ENCODE measurements around the gene CCL11.
"Not testable (repeated sequence)": the region's sequence is repeated elsewhere in the genome, so short reads cannot be mapped to it uniquely, and the experiment has no call there.

CCL11 gene

DNA sequence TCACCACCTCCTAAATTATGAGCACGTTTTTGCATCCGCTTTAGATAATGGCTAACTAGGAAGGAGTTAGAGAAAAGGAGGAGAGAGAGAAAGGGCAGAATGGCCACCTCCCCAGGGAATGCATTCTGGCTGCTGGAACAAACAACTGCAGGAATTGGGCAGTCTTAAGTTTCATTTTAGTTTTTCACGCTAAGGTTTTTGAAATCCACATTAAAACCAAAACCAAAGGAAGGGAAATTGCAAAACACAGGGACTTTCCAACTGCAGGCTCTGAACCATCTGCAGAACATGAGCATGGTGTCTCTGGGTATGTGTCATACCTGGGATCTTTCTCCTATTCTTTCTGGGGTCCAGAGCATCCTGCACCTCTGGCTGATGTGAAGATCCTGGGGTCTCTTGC is 21.6 kb downstream of the CCL11 start:
- DNase-seq (ENCODE audit: low spot score) = no peak

DNA sequence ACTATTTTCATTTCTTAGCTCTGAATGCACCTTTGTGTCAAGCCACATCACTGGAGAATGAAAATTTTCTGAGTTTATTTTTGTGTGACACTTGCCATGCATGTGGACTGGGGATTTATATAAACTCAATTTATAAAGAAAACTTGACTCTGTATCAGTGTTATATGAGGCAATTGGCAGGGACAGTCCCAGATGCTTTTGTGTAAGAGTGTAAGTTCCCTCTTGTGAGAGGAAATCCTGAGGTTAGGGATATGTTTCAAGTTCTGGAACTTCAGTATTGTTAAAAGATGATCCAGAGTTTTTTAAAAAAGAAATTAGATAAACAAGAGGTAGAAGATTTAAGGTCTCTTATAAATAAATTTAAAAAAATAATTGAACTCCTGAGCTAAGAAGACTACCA is 22.8 kb downstream of the CCL11 start:
- DNase-seq (ENCODE audit: low spot score) = no peak

DNA sequence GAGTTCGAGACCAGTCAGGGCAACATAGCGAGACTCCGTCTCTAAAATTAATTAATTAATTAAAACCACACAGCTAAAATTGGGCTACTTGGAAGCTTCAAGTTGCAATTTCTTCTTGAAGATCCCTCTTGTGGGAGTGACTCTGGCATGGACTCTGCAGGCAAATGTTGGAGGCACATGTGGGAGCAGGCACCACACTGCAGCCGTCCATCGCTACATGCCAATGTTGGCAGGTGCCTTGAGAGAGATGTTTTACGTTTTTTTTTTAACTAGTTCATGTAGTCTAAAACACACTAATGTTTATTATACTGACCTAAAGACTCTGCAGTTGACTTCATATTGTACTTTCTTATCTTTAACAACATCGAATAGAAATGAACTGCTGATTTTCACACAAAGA is 25.7 kb downstream of the CCL11 start:
- no peak for DNase-seq (ENCODE audit: low spot score)

DNA sequence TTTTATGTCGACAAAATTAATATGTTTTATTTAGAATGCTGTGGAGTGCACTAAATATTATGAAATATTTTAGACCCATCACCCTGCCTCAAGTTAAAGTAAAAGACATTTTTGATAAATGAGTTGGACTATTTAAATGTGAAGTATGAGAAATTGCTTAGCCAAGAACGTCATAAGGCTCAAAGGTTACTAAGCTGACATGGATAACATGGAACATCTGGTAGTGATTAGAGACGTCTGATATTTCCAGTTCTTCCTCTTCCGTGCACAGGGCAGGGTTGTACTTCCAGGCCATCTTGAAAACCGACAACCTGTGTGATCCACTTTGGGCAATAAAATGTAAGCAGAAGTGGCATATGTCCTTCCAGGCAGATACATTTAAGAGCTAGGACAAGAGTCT is 26.5 kb downstream of the CCL11 start:
- DNase-seq (ENCODE audit: low spot score) = no peak

DNA sequence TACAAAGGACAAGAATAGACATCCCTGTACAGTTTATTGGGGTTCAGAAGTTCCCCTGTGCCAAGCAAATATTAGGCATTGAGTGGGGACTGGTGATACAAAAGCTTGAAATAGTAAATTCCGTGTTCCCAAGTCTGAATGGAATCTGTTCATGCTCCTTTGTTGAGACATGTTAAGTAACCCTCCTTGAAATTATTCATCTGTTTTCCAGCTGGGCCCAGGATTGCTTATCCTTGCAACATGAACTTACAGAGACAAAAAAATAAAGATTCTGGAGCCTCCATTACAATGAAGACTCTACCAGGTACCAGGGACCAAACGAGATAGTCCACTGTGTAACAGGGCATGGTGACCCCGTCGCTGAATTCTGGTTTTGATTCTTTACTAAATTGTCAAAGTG is 27.6 kb downstream of the CCL11 start:
- no peak for DNase-seq (ENCODE audit: low spot score)

DNA sequence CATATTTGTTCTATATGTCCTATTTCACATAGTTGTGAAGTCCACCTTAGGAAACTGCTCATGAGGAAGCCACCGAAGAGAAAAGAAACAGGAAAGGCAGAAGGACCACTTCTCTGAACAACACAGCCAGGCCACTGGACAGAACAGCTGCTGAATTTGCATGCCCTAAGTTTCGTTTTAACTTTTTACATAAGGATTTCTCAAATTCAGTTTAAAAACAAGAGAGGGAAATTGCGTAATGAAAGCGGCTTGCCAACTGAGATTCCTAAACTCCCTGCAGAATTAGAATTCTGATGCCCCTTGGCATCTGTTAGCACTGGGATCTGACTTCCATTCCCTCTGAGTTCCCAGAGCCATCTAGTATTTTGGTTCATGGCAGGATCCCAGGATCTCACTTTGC is 28.7 kb downstream of the CCL11 start:
- DNase-seq (ENCODE audit: low spot score) = no peak

DNA sequence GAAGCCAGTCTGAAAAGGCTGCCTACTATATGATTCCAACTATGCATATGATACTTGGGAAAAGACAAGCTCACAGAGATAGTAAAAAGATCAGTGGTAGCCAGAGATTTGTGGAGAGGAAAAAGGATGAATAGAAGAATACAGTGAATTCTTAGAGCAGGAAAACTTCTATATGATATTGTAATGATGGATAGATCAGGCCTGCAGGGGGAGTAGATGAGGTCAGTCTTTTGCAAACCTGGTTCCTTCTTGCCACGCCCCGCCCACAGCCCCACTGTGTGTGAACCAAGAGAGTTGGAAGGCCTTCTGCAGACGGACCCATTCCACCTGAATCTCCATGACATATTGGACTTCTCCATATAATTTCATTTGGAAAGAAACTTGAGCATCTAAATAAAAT is 32.9 kb downstream of the CCL11 start:
- DNase-seq (ENCODE audit: low spot score) = no peak

DNA sequence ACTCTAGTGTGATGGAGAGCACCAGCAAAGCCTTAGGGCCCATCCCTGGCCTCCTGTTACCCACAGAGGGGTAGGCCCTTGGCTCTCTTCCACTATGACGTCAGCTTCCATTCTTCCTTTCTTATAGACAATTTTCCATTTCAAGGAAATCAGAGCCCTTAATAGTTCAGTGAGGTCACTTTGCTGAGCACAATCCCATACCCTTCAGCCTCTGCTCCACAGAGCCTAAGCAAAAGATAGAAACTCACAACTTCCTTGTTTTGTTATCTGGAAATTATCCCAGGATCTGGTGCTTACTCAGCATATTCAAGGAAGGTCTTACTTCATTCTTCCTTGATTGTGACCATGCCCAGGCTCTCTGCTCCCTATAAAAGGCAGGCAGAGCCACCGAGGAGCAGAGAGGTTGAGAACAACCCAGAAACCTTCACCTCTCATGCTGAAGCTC is 33.5 kb downstream of the CCL11 start, which contains the start of gene CCL8:
Gene CCL8, plus strand, starts transcription at position 397 of the 445 bp plus-strand sequence. CDS start 67 bp downstream, outside the sequence.
- no peak for DNase-seq (ENCODE audit: low spot score)

DNA sequence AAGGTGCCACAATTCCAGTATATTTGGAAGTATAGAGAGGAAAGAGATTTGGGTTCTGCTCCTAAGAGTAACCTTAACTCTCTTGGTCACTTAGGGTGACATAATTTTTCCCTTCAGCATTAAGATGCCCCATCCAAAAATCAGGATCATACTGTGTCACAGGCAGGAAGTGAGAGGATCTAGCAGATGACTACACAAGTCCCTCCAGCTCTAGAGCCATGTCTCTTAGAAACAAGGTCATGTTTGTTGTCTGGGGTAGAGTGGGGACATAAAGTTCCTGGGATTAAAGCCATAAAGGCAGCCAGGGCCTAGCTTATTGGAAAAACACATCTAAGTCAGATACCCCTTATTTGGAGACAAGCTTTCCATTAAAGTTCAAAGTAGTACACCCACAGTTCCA is 36.4 kb downstream of the CCL11 start:
- no peak for DNase-seq (ENCODE audit: low spot score)

DNA sequence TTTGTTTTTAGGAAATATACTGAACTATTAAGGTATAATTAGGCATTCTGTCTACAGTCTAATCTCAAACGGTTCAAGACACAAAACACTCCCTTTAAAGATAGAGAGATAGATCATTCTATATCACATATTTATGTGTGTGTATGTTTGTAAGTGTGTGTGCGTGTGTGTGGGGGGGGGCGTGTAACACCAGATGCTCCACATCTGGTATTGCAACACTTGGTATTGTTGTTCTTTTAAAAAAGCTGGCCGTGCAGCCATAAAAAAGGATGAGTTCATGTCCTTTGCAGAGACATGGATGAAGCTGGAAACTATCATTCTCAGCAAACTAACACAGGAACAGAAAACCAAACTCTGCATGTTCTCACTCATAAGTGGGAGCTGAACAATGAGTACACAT is 42.0 kb downstream of the CCL11 start:
- not testable (repeated sequence) for DNase-seq (ENCODE audit: low spot score)

DNA sequence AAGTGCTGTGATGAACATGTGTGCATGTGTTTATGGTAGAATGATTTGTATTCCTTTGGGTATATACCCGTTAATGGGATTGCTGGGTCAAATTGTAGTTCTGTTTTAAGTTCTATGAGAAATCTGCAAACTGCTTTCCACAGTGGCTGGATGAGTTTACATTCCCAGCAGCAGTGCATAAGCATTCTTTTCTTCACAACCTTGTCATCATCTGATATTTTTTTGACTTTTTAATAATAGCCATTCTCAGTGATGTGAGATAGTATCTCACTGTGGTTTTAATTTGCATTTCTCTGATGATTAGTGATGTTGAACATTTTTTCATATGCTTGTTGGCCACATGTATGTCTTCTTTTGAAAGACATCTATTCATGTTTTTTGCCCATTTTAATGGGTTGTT is 52.2 kb downstream of the CCL11 start:
- DNase-seq (ENCODE audit: low spot score) = no peak
